Neural crest cell (in vitro differentiated cells): ENCODE results near the gene ETV6. TPM values are rescaled to one million over a fixed set of nuclear protein-coding genes. Genes with fewer than 3 reads are reported as not detected.

Experiments used
- DNase-seq: peaks from one replicate; pipeline ENCODE4 v3.0.0; 2021; ENCODE audit warnings: low read depth, mixed read lengths, low spot score
- H3K27ac Mint-ChIP-seq: one replicate; pipeline ENCODE4 v1.8.0; 2021; ENCODE audit warnings: mild to moderate bottlenecking, mixed read lengths; ENCODE audit not compliant: unreplicated experiment
- H3K27me3 Mint-ChIP-seq: 2 replicates; pipeline ENCODE4 v1.8.0; 2021; ENCODE audit warnings: low read depth, mild to moderate bottlenecking, mixed read lengths
- H3K36me3 Mint-ChIP-seq: 2 replicates; pipeline ENCODE4 v1.8.0; 2021; ENCODE audit warnings: low read depth, mild to moderate bottlenecking, mixed read lengths
- H3K4me1 Mint-ChIP-seq: 2 replicates; pipeline ENCODE4 v1.8.0; 2021; ENCODE audit warnings: mixed read lengths
- H3K4me3 Mint-ChIP-seq: one replicate; pipeline ENCODE4 v1.8.0; 2021; ENCODE audit warnings: mild to moderate bottlenecking, mixed read lengths
- H3K9me3 Mint-ChIP-seq: 2 replicates; pipeline ENCODE4 v1.8.0; 2021; ENCODE audit warnings: mixed read lengths
- long read RNA-seq: library from polyadenylated mRNA; unstranded; transcript quantifications from one replicate; pipeline ENCODE4 v2.0.0, GENCODE V29; 2020
- total RNA-seq: library from RNA; stranded (reverse); gene quantifications from 2 replicates; pipeline ENCODE4 v1.2.1, GENCODE V29; 2021
- TF ChIP-seq, protein P1 (sequence below): fragments of 200-600 bp; sonication (generic); conservative IDR thresholded peaks from 2 replicates; pipeline ENCODE4 v1.5.0; 2021; ENCODE audit warnings: antibody characterized with exemption, mild to moderate bottlenecking

The ETV6 gene
- 16.1 and 18.7 TPM in 2 replicates for total RNA-seq
- long read RNA-seq, full-length matches to known transcripts = 1 of 1 reads
- long read RNA-seq, partial matches to known transcripts = 0 of 1 reads
- long read RNA-seq, other reads (novel, unspliced or antisense) = 0 of 1 reads

DNA sequence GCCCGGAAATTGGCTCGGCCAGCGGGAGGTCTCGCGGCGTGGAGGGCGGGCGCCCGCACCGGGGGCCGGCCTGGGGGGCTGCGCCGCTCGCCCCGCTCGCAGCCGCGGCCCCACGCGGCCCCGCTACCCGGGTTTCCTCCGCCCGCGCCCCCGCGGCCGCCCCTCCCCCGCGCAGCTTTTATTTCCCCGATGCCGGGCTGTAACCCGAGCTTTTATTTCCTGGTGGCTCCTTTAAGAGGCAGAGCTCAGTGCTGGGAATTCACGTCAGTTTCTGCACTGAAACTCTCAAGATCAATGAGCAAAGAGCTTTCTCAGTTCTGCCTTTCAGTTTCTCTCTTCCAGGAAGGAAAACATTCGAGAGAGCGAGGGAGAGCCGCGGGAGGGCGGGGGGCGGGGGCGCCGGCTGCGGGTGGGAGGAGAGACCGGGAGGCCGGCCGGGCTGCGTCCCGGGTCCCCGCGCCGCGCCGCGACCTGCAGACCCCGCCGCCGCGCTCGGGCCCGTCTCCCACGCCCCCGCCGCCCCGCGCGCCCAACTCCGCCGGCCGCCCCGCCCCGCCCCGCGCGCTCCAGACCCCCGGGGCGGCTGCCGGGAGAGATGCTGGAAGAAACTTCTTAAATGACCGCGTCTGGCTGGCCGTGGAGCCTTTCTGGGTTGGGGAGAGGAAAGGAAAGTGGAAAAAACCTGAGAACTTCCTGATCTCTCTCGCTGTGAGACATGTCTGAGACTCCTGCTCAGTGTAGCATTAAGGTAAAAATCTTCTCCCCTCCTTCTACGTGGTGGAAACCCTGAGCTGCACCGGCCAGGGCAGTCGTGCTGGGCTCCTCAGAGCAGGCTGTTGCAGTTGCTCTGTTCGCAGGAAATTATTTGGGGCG lies at the start of gene ETV6:
Gene ETV6 (plus strand): TSS at position 262 of the 873 bp plus-strand sequence. CDS start 454 bp downstream, at position 716.
- Mint-ChIP-seq H3K4me1 (peaks cover 34% of the 10 kb centered on the region), H3K27me3 (no peaks in the 10 kb centered on the region), H3K9me3 (no peaks in the 10 kb centered on the region), H3K27ac (peak within 1 kb of the TSS; percentile 97), H3K36me3 (no peaks in the 10 kb centered on the region), H3K4me3 (peak within 1 kb of the TSS; percentile 94)
- TF ChIP-seq, protein P1, sequence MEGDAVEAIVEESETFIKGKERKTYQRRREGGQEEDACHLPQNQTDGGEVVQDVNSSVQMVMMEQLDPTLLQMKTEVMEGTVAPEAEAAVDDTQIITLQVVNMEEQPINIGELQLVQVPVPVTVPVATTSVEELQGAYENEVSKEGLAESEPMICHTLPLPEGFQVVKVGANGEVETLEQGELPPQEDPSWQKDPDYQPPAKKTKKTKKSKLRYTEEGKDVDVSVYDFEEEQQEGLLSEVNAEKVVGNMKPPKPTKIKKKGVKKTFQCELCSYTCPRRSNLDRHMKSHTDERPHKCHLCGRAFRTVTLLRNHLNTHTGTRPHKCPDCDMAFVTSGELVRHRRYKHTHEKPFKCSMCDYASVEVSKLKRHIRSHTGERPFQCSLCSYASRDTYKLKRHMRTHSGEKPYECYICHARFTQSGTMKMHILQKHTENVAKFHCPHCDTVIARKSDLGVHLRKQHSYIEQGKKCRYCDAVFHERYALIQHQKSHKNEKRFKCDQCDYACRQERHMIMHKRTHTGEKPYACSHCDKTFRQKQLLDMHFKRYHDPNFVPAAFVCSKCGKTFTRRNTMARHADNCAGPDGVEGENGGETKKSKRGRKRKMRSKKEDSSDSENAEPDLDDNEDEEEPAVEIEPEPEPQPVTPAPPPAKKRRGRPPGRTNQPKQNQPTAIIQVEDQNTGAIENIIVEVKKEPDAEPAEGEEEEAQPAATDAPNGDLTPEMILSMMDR = no peak
- DNase-seq = peak; percentile 62

- Mint-ChIP-seq H3K4me3 (no peak overlapping the region), H3K4me1 (peaks cover 5% of the 10 kb centered on the region), H3K27me3 (no peaks in the 10 kb centered on the region), H3K36me3 (no peaks in the 10 kb centered on the region), H3K27ac (no peak overlapping the region), H3K9me3 (no peaks in the 10 kb centered on the region)
- TF ChIP-seq, protein P1 = no peak
- no peak for DNase-seq
Measured at GRCh38 chr12:11600199-11600598, 49.3 kb upstream of the ETV6 start.

GRCh38 chr12:11601647-11602046 lies 47.8 kb upstream of the ETV6 start:
- DNase-seq = no peak
- Mint-ChIP-seq H3K4me3 (no peak overlapping the region), H3K27ac (no peak overlapping the region), H3K36me3 (no peaks in the 10 kb centered on the region), H3K27me3 (no peaks in the 10 kb centered on the region), H3K4me1 (peaks cover 5% of the 10 kb centered on the region), H3K9me3 (no peaks in the 10 kb centered on the region)
- TF ChIP-seq, protein P1 = no peak

DNA sequence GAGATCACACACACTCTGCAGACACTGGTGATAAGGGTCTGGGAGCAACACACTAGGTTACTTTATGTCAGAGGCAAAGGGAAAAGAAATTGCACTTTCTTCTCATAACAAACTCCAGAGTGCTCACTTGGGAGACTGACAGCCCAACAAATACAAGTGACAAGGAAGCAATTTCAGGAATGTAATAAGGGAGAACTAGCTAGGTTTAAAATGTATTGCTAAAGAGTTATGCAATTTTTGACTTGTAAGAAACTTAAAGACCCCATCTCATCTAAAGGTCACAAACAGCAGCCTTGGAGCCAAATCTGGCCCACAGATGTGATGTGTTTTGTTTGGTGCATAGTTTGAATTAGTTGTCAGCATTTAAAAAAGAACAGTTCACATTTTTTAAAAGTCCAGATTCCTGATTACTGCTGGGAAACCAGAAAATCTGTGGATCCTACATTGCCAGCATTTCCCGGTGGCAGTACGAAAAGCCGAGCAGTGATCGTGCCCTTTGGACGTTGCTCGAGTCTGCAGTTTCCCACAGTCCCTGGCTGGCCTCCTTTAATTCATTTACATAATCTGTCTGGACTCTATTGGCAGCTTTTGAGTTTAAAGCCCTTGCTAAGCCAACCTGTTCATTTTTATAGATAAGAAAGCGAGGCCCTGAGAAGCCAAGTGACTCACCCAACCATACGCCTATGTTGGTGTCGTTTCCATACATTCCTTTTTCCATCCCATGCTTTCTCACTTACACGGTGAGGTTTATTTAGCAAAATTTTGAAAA lies 42.0 kb upstream of the ETV6 start:
- no peak overlapping the region for H3K4me3 Mint-ChIP-seq
- H3K9me3 Mint-ChIP-seq = no peaks in the 10 kb centered on the region
- H3K27me3 Mint-ChIP-seq = no peaks in the 10 kb centered on the region
- H3K36me3 Mint-ChIP-seq = no peaks in the 10 kb centered on the region
- H3K4me1 Mint-ChIP-seq = peaks cover 23% of the 10 kb centered on the region
- no peak for DNase-seq
- TF ChIP-seq, protein P1 = no peak
- H3K27ac Mint-ChIP-seq = no peak overlapping the region

GRCh38 chr12:11609045-11609444 lies 40.4 kb upstream of the ETV6 start:
- no peaks in the 10 kb centered on the region for H3K36me3 Mint-ChIP-seq
- no peaks in the 10 kb centered on the region for H3K9me3 Mint-ChIP-seq
- H3K4me1 Mint-ChIP-seq = peaks cover 23% of the 10 kb centered on the region
- H3K27me3 Mint-ChIP-seq = no peaks in the 10 kb centered on the region
- no peak for DNase-seq
- TF ChIP-seq, protein P1 = no peak
- H3K27ac Mint-ChIP-seq = no peak overlapping the region
- H3K4me3 Mint-ChIP-seq = no peak overlapping the region
